Psoas muscle (tissue), 8 donors: ENCODE measurements around the gene CEP57. TPM values are rescaled to one million over a fixed set of nuclear protein-coding genes. Genes with fewer than 3 reads are reported as not detected.

ENCODE experiments used
- ATAC-seq, 4 donors: fragments of 200-7000 bp; cut with Tn5 transposase; one replicate each; pipeline ENCODE4 v1.9.1; 2020; ENCODE audit warnings: moderate library complexity in 3 of 4, mild to moderate bottlenecking in 2 of 4
- DNase-seq, 2 donors: peaks; one replicate each; pipeline ENCODE4 v3.0.0-alpha.2; 2020
- H3K27ac ChIP-seq: fragments of 200-600 bp; one replicate; pipeline ENCODE4 v1.8.0; 2022
- H3K27me3 ChIP-seq, 3 donors: fragments of 200-600 bp in 1 of 3; one replicate each; pipeline versions ENCODE4 v1.6.1 to v1.8.0; 2013 to 2022; ENCODE audit warnings: low read length in 2 of 3, mild to moderate bottlenecking in 2 of 3, moderate library complexity in 1 of 3; ENCODE audit not compliant: insufficient read depth in 3 of 3
- H3K36me3 ChIP-seq, 2 donors: fragments of 200-600 bp in 1 of 2; one replicate each; pipeline versions ENCODE4 v1.6.1 to v1.8.0; 2013 to 2022; ENCODE audit warnings: low read depth in 1 of 2, mild to moderate bottlenecking in 1 of 2, moderate library complexity in 1 of 2; ENCODE audit not compliant: insufficient read depth in 1 of 2
- H3K4me1 ChIP-seq: fragments of 200-600 bp; one replicate; pipeline ENCODE4 v1.8.0; 2022
- H3K4me3 ChIP-seq: fragments of 200-600 bp; one replicate; pipeline ENCODE4 v1.8.0; 2022; ENCODE audit warnings: mild to moderate bottlenecking
- H3K9me3 ChIP-seq: fragments of 200-600 bp; one replicate; pipeline ENCODE4 v1.8.0; 2022
- CTCF ChIP-seq: fragments of 200-600 bp; IDR thresholded peaks from one replicate; pipeline ENCODE4 v1.8.0; 2022; ENCODE audit warnings: antibody characterized with exemption
- WGBS, 3 donors: extraction: QIAGEN DNeasy Blood & Tissue Kit; methylation state at CpG; one replicate each; pipeline versions ENCODE4 v1.1.6 to v1.1.7; 2013; 5-methylcytosine and 5-hydroxymethylcytosine counted together
- intact Hi-C, 2 donors: fragments of 100-400 bp; cut with DNase I; formaldehyde crosslinking; loops; one replicate each; pipeline versions ENCODE4 v1.11.0 to v1.14.2; 2022
- polyA plus RNA-seq, 3 donors: library from polyadenylated mRNA; stranded (reverse); fragments of 200-250 nt; gene quantifications; one replicate each; pipeline ENCODE4 v1.2.3, GENCODE V29; 2013
- total RNA-seq, 4 donors: library from RNA; stranded (reverse); fragmentation: NEBNext Ultra II Directional in 2 of 4; extraction: Animal tissue kit (Norgen Biotek cat#: 25700) in 2 of 4; gene quantifications; one replicate each; pipeline versions ENCODE4 v1.2.1 to v1.2.4, GENCODE V29; 2021 to 2023
- donor health status: healthy with polysubstance abuse.
- donor health status: DM: no; HTN: no; CAD: no; lungs with moderate emphysema.
- donor health status: Bipolar disorder and iron deficiency.
- donor health status: healthy.
- donor health status: DM: yes; HTN: yes; CAD: no.
- donor health status: DM: no; HTN: no; CAD: no.
- donor health status: DM: no; HTN: no; CAD: no.
- donor health status: DM: yes; HTN: yes; CAD: no.

CEP57 gene
- total and polyA plus RNA-seq, 7 donors: 7.7 to 27.1 (median 15.1) TPM

GRCh38 chr11:95792700-95793099, 2.4 kb downstream of the CEP57 start:
- no peaks in the 10 kb centered on the region for H3K9me3 ChIP-seq
- 89 to 90% (median 90%) methylated on average over 7 of the region's 7 CpGs for WGBS, 3 donors
- peaks cover 0 to 5% of the 10 kb centered on the region in 2 donors for H3K36me3 ChIP-seq
- intact Hi-C loops: loop anchor here in 1 of 2 donors (5.0 kb wide), 1 partner anchor 820 kb away; the partner anchor contains the start of genes CWC15 and KDM4D
- peaks cover 20% of the 10 kb centered on the region for H3K4me1 ChIP-seq
- no peak overlapping the region for H3K27ac ChIP-seq
- DNase-seq: no peak
- TF ChIP-seq CTCF: no peak
- no peaks in the 10 kb centered on the region for H3K27me3 ChIP-seq
- H3K4me3 ChIP-seq: no peak overlapping the region
- ATAC-seq: no peak

- Histone ChIP-seq H3K27me3 (no peaks in the 10 kb centered on the region), H3K9me3 (no peaks in the 10 kb centered on the region), H3K4me3 (no peak overlapping the region), H3K36me3 (peaks cover 0 to 1% of the 10 kb centered on the region in 2 donors), H3K27ac (no peak overlapping the region), H3K4me1 (peaks cover 17% of the 10 kb centered on the region)
- intact Hi-C loops: loop anchor here in 1 of 2 donors (5.0 kb wide), 1 partner anchor 821 kb away; the partner anchor contains the start of genes CWC15 and KDM4D
- TF ChIP-seq CTCF: no peak
- ATAC-seq: no peak
- WGBS, 3 donors: 87 to 91% (median 88%) methylated on average over 4 of the region's 4 CpGs
- no peak for DNase-seq
Observed at GRCh38 chr11:95793116-95793515, 2.8 kb downstream of the CEP57 start.

GRCh38 chr11:95794086-95794485, 3.8 kb downstream of the CEP57 start:
- Histone ChIP-seq H3K9me3 (no peaks in the 10 kb centered on the region), H3K4me1 (peaks cover 12% of the 10 kb centered on the region), H3K36me3 (peaks cover 0 to under 1% of the 10 kb centered on the region in 2 donors), H3K4me3 (no peak overlapping the region), H3K27ac (no peak overlapping the region), H3K27me3 (no peaks in the 10 kb centered on the region)
- ATAC-seq (no peak), DNase-seq (no peak)
- 74 to 87% (median 79%) methylated on average over 5 of the region's 5 CpGs for WGBS, 3 donors
- TF ChIP-seq CTCF: no peak
- intact Hi-C loops: loop anchor here in 1 of 2 donors (5.0 kb wide), 1 partner anchor 822 kb away; the partner anchor contains the start of genes CWC15 and KDM4D

- Histone ChIP-seq H3K27ac (no peak overlapping the region), H3K27me3 (no peaks in the 10 kb centered on the region), H3K36me3 (peaks cover 7 to 18% of the 10 kb centered on the region in 2 donors), H3K4me1 (peaks cover 12% of the 10 kb centered on the region), H3K4me3 (no peak overlapping the region), H3K9me3 (no peaks in the 10 kb centered on the region)
- DNase-seq: no peak
- TF ChIP-seq CTCF: no peak
- intact Hi-C loops: no loop called here
- ATAC-seq: no peak
- WGBS, 3 donors: 85 to 93% (median 91%) methylated on average over 3 of the region's 3 CpGs
Observed at GRCh38 chr11:95795627-95796295, 5.5 kb downstream of the CEP57 start.
